Activated CD4-positive, alpha-beta T cell treated with anti-CD3 and anti-CD28 coated beads, Interleukin-2, amount 50 U/mL, for 4 hours (primary cell): ENCODE results near the gene CHMP4B.
A peak's percentile ranks its signal among the peaks of the same experiment; 100 is the strongest.
"Not testable (repeated sequence)": the region's sequence is repeated elsewhere in the genome, so short reads cannot be mapped to it uniquely, and the experiment has no call there.

ENCODE experiments used
- DNase-seq, 2 experiments: peaks; one replicate each; pipeline ENCODE4 v3.0.0-alpha.2; 2020

The CHMP4B gene

DNA sequence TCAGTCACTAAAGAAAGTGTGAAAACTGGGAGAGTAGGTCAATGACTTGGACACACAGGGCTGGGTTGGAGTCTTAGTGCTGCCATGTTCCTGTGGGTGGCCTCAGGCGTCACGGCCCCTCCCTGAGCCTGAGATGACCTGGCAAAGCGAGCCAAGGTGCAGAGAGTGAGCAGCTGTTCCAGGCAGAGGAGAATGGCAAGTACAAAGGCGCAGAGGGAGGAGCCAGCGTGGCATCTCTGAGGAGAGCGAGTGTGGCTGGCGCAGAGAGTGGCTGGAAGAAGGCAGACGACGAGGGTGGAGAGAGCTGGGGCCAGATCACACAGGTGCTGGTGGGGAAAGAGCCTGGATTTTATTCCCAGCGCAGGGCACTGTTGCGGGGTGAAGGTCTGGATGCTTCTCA, 20.6 kb upstream of the CHMP4B start:
- DNase-seq: no peak

DNA sequence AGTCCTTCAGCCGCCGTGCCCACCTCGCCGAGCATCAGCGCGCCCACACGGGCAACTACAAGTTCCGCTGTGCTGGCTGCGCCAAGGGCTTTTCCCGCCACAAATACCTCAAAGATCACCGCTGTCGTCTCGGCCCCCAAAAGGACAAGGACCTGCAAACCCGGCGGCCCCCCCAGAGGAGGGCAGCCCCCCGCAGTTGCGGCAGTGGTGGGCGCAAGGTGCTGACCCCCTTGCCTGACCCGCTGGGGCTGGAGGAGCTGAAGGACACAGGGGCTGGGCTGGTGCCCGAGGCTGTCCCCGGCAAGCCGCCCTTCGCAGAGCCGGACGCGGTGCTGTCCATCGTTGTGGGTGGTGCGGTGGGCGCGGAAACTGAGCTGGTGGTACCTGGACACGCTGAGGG, 20.1 kb upstream of the CHMP4B start:
- no peak for DNase-seq

DNA sequence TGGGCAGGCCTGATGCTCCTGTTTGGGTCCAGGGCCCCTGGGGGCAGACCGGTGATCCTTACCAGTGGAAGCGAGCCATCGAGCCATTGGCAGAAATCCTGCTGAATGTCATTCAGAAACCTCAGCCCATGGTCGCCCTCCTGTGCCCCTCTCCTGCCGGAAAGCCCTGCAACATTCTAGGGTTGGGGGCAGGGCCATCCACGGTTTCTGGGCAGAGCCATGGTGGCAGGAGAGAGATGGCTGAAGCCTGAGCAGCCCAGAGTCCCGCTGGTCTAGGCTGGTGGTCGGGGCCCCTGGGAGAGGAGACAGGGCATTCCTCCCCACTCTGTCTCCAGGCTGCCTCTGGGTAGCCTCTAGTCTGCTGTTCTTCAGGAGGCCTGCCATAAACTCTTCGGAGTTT, 19.6 kb upstream of the CHMP4B start:
- no peak for DNase-seq

DNA sequence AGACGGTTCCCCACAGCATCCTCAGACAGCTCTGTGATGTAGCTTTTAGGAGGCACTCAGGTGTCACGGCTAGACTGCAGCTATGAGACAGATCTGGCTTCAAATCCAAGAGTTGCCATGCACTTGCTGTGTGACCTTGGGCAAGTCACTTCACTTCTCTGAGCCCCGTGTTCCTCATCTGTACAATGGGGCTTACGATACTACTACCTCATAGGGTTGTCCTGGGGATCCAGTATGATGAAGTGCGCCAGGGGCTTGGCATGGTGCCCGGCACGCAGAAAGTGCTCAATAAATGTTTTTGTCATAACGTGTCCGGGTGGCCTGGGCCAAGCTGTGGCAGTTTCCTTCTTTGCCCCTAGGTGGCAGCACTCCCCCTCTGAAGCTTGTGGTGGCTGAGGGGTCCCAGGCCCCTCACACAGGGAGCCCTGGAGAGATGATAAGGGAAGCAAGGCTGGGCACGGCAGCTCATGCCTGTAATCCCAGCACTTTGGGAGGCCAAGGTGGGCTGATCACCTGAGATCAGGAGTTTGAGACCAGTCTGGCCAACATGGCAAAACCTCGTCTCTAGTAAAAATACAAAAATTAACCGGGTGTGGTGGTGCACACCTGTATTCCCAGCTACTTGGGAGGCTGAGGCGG, 19.1 kb upstream of the CHMP4B start:
- peak; percentile 32 to 41 for DNase-seq

DNA sequence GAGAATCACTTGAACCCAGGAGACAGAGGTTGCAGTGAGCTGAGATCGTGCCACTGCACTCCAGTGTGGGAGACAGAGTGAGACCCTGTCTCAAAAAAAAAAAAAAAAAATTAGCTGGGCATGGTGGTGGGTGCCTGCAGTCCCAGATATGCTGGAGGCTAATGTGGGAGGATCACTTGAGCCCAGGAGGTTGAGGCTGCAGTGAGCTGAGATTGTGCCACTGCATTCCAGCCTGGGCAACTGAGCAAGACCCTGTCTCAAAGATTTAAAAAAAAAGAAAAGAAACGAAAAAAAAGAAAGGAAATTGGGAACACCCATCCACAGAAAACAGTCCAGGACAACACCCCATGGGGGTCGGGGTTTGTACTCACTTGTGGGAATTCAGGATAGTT, 18.6 kb upstream of the CHMP4B start:
- DNase-seq: not testable (repeated sequence)

DNA sequence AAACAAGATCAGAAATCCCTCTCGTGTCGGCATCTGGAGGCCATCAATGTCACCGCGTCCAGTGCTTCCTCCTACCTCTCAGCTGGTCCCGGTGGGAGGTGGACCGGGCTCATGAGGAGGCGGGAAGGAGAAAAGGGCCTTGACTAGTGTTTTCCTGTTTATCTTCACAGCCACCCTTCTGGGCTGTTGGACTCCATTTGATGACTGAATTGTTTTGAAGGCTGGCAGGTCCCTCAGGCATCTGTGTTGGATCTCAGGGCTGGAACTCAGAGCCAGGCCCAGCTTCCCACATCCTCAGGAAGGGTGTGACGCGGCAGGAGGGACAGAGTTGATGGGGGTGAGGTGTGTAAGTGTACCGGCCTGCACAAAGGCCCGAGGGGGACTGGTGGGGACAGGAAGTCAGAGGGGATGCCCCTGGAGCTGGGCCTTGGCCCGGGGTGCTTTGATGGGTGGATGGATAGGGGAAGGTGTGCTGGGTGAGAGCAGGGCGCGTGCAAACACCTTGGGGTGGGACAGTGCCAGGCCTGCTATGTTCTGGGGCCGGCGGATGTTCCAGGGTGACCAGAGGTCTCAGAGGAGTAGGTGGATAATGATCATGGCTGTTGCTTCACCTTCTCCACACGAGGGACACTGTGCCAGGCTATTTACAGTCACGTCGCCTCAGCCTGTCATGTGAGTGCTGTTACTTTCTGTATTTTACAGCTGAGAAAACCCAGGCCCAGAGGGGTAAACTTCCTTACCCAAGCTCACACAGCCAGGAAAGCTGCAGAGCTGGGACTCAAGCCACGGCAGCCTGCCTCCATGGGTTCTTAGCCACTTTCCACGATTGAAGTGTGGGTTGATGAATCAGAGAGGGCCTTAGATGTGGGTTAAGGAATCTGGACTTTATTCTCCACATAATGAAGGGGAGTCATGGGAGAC, 17.9 kb upstream of the CHMP4B start:
- no peak for DNase-seq

DNA sequence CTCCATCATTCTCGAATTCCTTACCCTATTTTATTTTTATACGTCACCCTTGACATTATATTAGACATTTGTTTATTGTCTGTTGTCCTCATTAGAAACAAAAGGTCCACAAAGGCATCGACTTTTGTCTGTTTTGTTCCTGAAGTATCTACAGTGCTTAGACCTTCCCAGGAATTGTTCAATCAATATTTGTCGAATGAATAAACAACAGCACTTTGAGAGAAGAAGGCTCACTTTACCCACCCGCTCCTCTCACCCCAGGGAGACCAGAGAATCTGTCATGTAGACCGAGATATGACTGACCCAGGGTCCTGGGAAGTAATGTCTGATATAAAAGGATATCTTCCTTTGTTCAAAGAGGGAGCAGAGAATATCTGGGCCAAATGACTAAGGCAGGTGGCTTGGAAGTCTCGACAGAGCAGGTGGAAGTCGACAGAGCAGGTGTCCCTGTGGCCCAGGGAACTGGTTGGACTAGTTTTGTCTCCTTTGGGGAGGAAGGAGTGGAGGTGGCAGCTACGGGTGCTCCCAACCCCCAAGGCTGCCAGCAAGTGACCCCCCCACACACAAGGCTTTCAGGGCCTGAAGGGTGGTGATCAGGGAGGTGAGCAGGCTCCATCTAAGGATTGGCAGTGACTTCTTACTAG, 14.8 kb upstream of the CHMP4B start:
- DNase-seq: no peak

DNA sequence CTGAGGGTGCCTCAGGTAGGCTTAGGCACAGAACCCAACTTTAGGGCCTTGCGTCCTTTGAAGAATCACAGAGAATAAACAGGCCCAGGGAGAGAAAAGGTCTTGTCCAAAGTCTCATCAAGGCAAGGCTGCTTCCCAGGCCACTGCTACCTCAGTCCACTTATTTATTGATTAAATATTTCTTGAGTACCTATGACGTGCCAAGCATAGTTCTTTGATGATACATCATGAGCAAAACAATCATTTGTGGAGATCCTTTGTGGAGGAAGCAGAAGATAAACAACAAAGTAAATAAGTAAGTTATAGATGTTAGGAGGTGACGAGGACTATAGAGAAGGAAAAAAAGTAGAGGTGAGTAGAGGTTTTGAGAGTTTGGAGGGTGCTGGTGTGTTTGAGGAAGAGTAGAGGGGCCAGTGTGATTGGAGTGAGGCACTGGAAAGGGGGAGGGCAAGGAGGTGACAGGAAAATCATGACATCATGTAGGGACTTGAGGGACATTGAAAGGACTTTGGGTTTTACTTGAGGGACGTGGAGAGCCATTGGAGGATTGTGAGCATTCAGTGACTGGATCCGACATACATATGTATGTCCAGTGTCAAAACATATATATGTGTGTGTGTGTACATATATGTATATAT, 14.1 kb upstream of the CHMP4B start:
- no peak for DNase-seq

DNA sequence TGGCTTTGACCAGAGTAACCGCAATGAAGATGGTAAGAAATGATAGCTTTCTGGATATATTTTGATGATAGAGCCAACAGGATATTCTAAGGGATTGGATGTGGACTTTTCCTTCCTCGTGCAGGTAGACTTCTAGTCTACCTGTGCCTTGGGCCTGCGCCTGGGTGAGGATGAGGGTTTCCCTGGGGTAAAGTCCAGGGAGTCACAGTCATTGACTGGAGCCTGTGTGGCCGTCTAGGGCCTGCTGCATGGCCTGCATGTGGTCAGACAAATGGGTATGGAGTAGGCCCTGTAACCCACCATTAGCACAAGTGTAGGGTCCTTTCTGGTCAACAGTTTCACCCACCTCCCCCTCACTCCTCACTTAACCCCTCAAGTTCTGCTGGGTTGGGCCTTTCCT, 12.7 kb upstream of the CHMP4B start:
- DNase-seq: no peak

DNA sequence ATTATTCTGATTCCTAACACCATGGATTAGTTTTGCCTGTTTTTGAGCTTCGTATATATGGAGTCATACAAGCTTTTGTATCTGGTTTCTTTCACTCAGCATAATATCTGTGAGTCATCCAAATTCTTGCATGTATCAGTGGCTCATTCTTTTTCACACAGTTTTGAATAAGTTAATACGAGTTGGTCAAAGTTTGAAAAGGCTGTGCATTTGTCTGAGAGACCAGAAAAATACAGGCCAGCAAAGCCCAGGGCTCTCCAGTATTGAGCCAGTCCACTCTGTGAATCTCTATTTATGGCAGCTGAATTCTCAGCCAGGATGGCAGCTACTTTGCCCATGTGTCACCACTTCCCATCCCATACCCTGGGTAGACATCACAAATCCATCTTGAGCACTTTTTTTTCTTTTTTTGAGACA, 7.2 kb upstream of the CHMP4B start:
- DNase-seq: no peak

DNA sequence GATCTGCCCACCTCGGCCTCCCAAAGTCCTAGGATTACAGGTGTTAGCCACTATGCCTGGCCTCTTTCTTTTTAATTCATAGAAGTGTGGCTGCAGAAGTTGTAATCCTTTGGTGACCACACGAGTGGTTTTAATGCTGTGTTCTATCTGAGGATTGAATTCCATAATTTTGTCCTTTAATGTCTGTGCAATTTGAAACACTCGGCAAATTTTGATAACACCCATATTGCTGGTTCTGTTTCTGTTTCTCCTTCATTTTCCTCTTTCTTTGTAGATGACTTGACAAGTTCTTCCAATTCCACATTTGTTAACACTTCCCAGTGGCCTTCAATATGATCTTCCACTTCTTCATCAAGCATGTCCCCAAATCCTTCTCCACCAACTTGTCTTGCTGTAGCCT, 2.8 kb upstream of the CHMP4B start:
- DNase-seq: no peak

DNA sequence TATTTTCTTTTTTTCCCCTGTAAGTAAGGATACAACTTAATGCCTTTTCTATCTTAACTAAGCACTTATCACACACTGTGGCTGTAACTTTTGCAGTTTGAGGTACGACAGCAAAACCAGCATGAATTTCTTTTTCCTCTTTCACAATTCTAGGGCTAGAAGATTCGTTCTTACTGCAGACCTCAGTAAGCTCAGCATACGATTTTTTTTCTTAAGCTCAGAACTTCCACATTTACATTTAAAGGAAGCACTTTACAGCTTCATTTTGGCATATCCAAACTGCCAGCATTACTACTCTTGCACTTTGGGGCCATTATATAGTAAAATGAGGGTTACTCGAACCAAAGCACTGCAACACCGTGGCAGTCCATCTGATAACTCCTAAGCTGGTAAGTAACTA, 889 bp upstream of the CHMP4B start:
- DNase-seq: no peak

DNA sequence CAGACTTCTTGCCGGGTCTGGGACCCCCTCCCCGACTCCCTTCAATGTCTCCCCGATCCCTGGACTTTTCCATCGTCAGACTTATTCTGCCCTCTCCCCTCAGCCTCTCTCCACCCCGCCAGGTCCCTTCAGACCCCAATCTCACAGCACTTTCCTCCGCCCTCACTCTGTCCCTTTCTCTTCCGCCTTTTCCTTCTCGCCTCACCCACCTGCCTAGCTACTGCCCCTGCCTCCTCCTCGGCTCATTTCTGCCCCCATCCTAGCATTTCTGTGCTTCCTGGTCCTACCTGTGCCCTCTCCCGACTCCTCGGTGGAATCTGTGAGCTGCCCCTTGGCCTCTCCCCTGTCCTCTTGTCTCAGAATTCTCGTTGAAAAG, 616 bp downstream of the CHMP4B start:
- DNase-seq: peak in 1 of 2 experiments; percentile 2

DNA sequence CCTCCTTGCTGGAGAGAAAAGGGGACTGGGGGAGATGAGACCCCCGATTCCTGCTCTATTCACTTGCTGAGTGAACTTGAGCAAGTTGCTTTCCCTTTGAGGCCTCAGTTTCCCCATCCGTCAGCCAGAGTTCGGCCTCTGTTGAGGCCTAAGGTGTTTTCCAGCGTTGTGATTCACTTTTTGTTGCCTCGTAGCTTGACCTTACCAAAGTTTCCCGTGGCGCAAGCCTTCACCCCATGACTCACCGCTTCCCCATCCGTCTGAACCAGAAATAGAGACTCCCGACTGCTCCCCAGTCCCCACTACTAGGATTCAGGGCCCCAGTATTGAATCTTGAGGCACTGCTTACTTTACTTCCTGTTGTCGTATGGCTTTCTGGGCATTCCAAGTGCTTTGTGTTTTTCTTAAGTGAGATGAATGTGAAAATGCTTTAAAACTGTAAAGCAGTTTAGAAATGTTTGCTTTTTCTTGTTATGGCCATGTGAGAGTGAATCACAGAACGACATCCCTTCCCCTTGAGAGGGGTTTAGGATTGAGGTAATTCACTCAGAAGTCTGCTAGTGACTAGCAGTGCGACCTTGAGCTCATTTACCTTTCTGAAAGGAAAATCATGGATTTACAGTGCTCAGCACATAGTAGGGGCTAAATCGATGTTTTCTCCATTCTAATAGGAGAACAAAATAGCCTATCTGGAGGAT, 1.2 kb downstream of the CHMP4B start:
- peak; percentile 7 to 19 for DNase-seq

DNA sequence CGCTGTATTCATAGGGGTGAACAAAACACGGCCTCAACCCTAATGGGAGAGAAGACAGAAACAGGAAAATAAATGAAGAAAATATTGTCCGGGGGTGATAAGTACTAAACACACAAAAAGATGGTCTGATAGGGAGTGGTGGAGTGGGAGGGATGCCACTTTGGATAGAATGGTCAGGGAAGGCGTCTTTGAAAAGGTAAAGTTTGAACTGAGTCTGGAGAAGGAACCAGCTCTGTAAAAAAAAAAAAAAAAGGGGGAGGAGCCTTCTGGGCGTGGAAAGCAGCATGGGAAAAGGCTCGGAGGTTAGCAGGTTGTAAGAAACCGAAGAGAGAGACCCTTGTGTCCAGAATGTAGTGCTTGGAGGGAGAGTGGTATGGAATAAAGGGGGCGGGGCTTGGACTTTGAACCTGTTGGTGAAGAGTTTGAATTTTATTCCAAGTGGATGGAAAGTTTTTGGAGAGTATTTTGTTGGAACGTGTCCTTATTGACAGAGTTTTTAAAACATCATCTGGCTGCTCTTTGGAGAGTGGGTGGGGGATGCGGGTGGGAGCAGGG, 1.8 kb downstream of the CHMP4B start:
- DNase-seq: no peak

DNA sequence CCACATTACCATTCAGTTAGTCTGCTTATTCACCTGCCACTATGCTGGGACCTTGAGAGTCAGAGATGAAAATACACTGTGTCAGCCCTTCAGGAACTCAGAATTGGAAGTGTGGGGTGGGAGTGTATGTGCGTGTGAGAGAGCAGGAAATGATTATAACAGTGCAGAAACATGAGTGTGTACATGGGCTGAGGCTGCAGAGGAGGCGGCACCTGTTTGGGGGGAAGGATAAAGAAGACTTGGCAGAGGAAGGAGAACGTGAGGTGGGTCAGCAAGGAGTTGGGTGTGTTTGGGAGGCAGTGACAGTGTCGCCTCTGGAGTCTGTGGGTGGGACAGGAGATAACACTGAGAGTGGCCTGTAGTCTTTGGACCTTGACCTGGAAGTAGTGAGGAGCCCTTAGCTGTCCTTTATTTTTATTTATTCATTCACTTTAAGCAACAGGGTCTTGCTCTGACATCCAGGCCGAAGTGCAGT, 3.1 kb downstream of the CHMP4B start:
- DNase-seq: no peak

DNA sequence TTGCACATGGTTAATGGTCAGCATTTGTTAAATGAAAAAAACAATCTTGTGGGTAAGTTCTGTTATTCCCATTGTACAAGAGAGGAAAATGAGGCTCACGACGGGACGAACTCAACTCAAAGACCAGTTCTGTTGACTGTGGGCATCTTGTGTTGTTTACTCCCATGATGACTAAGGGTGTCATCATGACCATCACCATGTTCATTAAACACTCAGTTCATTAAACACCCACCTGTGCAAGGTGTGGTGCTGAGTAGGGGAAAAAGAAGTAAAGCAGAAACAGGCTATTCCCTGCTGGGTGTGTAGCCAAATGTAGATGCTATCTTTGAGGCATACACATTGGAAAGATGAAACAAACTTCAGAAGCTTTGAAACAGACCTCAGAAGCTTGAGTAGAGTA, 4.5 kb downstream of the CHMP4B start:
- DNase-seq: no peak

DNA sequence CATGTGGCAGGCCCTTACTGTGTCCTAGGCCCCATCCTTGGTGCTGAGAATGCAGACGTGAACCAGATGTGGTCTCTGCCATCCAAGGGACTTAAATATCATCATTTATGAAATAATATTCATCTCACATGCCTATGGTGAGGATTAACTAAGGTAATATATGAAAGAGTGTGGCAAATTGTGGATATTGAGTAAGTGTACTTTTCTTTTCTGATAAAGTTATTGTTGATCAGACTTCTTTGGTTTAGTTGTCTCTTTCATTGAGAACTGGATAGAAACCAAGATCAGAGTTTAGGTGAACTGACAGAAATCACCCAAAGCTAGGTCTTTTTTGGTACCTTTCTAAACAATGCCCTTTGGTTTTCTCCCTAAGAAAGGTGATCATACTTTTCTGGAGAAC, 5.0 kb downstream of the CHMP4B start:
- no peak for DNase-seq

DNA sequence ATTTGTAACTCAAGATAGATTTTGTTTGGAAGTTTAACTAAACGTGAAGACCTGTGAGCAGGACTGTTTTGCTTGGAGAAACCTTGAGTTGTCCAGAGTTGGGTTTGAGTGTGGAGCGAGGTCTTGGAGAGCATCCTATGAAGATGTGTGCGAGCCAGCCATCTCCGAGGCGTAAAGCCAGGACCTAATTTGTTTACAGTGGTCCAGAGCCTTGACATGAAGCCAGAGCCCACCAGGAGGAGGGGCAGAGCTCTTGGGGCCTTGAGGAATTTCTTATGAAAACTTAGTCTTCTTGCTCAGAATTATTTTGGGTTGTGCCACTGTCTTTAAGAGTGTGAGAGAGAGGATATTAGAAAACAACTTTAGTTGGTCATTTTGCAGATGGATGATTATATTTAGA, 6.3 kb downstream of the CHMP4B start:
- no peak for DNase-seq

DNA sequence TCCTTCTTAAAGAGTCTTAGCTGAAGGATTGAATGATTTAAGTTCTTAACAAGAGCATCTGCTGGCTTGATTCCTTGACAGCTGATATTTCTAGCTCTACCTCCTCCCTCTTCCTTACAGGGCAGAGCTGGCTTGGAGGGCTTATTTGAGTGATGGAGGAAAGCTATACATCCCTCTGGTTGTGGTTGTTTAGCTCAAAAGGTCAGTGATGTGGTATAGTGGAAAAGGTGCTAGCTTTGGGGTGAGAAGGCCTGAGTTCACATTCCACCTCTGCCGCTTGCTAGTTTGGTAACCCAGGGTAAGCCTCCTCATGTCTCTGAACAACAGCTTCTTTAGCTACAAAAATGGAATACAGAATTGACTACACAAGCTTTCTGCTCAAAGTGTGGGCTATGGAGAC, 8.3 kb downstream of the CHMP4B start:
- DNase-seq: no peak

DNA sequence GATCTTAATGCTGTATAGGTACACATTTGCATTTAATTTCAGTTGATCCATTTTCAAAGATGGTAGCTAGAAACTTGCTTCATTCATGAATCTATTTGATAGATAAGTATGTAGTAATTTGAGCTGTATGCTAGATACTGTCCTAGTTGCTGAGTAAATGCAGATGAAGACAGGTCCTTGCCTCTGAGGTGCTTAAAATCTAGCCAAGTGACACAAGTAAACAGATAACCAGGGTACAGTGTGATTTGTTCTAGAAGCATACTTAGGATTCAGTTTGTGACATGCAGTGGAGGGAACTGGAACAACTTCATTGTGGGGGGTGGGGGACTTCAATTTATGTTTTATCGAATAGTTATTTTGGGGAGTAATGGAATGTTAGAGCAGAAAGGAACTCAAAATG, 9.2 kb downstream of the CHMP4B start:
- no peak for DNase-seq

DNA sequence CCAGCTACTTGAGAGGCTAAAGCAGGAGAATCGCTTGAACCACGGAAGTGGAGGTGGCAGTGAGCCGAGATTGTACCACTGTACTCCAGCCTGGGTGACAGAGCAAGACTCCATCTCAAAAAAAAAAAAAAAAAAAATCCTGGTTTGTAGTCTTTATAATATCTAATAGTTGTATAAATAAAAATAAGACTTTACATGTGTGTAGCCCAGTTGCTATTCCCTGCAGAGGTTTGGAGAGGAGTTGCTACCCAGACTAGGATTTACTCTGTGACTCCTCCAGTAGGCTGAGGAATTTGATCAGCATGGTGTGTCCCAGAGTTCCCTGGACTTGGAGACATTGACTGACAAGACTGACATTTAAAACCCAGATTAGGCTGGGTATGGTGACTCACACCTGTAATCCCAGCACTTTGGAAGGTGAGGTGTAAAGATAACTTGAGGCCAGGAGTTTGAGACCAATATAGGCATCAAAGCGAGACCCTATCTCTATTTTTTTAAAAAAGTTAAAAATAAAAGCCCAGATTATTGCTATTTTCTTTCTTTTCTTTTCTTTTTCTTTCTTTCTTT, 10.2 kb downstream of the CHMP4B start:
- DNase-seq: no peak
